Effector CD8-positive, alpha-beta T cell (primary cell): ENCODE measurements around the gene TOR1B.
"Not testable (repeated sequence)": the region's sequence is repeated elsewhere in the genome, so short reads cannot be mapped to it uniquely, and the experiment has no call there.

Experiments
- DNase-seq: peaks from one replicate; lab custom pipeline; 2025; lab: John Stamatoyannopoulos, UW
- total RNA-seq, 4 experiments: gene quantifications; one replicate each; lab custom pipeline; 2026; lab: John Stamatoyannopoulos, UW

The TOR1B gene, protein sequence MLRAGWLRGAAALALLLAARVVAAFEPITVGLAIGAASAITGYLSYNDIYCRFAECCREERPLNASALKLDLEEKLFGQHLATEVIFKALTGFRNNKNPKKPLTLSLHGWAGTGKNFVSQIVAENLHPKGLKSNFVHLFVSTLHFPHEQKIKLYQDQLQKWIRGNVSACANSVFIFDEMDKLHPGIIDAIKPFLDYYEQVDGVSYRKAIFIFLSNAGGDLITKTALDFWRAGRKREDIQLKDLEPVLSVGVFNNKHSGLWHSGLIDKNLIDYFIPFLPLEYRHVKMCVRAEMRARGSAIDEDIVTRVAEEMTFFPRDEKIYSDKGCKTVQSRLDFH
- total RNA-seq, result 36.0 to 48.2 (median 39.0) reads per million in 4 experiments

DNA sequence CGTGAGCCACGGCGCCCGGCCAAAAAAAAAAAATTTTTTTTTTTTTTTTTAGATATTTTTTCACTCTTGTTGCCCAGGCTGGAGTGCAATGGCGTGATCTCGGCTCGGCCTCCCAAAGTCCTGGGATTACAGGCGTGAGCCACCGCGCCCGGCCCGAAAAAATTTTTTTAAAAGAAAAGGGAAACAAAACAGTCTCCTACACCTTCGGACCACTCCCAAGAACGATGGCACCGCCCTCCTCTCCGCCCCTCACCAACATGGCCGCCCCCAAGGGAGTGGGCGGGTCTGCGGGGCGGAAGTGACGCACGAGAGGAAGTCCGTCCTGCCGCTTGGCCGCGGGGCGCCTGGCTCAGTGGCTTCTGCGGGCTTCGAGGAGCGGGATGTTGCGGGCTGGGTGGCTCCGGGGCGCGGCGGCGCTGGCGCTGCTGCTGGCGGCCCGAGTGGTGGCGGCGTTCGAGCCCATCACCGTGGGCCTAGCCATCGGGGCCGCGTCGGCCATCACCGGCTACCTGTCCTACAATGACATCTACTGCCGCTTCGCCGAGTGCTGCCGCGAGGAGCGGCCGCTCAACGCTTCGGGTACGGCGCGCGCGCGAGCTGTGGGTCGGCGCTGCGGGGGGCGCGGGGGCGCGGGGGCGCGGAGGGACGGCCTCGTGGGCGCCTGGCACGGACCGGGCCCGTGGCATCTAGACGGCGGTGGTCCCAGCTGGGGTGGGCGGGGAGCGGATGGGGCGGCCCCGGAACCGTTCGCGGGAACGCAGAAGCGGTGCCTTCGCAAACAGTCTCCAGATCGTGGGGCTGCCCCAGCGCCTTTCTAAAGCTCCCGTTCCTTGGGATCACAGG lies at the start of gene TOR1B:
Gene TOR1B, plus strand, starts transcription at position 352 of the 843 bp plus-strand sequence. Its CDS starts 29 bp downstream, at position 381.
- peak; percentile 93 for DNase-seq

- DNase-seq, result no peak
Observed at GRCh38 chr9:129755151-129755550, 47.8 kb upstream of the TOR1B start.

DNA sequence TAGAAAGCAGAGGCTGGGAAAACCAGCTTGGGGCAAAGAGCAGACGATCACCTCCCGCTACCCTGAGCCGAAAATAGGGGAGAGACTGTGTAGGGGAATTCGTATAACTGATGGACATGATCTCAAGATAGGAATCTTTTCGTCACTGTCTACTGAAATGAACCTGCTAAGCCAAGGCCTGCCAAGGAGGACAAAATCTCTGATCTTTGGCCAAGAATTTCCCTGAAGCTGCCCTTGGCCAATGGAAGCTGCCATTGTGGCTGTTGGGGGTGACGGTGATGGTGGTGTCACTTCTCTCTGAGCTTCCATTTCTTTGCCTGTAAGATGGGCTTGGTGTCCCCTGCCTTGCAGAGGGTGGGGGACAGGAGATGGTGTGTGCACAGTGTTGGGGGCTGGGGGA lies 46.8 kb upstream of the TOR1B start:
- DNase-seq, result no peak

DNA sequence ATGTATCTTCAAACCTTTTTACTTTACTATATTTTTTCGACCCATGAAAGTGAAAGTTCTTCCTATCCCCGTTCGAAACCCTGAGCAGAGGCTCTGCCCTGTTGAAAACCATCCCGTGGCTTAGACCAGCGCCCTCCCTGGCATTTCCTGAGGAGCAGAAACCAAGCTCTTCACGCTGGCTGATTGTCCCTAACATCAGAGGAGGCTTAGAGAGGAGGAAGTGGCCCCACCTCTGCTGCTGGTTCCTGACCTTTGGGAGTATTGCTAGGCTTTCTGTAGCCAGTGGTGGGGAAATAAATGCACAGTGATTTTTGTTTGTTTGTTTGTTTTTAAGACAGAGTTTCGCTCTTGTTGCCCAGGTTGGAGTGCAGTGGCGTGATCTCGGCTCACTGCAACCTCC lies 45.9 kb upstream of the TOR1B start:
- DNase-seq, result no peak

GRCh38 chr9:129759319-129759718 lies 43.7 kb upstream of the TOR1B start:
- no peak for DNase-seq

GRCh38 chr9:129759804-129760502 lies 43.0 kb upstream of the TOR1B start:
- DNase-seq, result no peak

DNA sequence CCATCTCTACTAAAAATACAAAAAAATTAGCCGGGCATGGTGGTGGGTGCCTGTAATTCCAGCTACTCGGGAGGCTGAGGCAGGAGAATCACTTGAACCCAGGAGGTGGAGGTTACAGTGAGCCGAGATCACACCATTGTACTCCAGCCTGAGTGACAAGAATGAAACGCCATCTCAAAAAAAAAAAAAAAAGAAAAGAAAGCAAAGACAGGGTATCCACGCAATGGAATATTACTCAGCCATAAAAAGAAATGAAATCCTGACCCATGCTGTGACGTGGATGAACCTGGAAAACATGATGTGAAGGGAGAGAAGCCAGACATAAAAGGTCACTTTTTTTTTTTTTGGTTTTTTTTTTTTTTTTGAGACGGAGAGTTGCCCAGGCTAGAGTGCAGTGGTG lies 42.2 kb upstream of the TOR1B start:
- DNase-seq, result not testable (repeated sequence)

DNA sequence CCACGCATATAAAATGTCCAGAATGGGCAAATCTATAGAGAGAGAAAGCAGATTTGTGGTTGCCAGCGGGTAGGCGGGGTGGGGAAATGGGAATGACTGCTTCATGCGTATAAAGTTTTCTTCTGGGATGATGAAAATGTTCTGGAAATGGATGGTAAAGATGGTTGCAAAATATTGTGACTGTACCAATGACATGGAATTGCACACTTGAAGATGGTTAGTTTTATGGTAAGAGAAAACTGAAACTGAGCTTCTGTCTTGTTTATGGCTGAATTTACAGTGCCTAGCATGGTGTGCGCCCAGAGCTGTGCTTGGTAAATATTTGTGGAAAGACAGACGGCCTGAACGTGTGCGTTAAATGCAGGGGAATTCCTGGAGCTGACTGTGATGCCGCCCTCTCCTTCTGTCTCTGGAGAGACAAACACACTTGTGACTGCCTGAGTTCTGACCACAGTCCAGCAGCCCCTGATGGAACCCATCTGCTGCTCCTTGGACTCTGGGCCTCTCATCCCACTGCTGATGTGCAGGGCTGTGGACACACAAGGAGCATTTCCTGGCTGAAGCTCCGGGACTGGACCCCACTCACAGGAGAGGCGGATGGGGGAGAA lies 41.6 kb upstream of the TOR1B start:
- no peak for DNase-seq

GRCh38 chr9:129761901-129762369 lies 41.0 kb upstream of the TOR1B start:
- DNase-seq, result no peak

DNA sequence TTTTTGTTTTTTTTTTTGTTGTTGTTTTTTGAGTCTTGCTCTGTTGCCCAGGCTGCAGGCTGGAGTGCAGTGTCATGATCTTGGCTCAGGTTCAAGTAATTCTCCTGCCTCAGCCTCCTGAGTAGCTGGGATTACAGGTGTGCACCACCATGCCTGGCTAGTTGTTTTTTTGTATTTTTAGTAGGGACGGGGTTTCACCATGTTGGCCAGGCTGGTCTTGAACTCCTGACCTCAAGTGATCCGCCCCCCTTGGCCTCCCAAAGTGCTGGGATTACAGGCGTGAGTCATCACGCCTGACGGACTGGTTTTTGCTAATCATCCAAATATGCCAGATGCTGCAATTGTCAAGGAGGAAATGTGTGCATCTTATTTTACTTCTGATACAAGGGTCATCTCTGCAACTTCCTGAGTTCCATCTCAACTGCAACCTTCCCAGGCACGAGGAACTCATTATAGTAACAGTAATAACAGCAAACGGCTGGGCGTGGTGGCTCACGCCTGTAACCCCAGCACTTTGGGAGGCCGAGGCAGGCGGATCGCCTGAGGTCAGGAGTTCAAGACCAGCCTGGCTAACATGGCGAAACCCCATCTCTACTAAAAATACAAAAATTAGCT lies 40.5 kb upstream of the TOR1B start:
- DNase-seq, result not testable (repeated sequence)

DNA sequence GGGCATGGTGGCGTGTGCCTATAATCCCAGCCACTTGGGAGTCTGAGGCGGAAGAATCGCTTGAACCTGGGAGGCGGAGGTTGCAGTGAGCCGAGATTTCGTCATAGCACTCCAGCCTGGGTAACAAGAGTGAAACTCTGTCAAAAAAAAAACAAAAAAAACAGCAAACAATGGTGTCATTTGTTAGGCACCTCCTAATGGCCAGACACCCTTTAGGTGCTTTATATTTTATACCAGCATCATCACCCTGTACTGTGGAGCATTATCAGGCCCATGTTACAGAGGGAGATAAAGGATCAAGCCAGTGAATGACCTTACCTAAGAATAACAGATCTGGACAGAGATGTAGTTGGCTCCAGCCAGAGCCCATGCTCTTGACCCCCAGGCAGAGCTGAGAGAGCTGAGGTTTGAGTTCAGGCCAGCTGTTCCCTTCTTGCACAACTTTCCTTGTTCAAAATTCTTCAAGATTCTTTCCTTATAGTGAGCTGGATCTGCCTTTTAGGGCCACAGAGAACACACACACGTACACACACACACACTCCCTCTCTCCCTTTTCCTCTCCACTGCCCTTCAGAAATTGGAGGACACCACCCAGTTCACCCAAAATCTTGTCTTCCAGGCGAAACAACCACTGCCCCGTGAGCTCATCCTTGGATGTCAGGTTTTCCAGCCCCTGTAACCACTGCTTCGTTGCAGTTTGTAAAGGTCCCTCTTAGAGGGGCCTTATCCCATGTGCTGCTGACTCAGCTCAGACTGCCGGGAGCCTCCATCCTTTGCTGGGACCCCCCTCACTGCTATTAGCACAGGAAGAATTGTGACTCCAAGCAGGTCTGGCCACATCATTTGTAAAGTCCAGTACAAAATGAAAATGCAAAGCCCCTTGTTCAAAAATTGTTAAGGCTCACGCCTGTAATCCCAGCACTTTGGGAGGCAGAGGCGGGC lies 39.7 kb upstream of the TOR1B start:
- DNase-seq, result no peak

- DNase-seq, result no peak
Observed at GRCh38 chr9:129765764-129766317, 37.1 kb upstream of the TOR1B start.

- DNase-seq, result no peak
Observed at GRCh38 chr9:129768486-129768885, 34.5 kb upstream of the TOR1B start.

GRCh38 chr9:129769669-129770068 lies 33.3 kb upstream of the TOR1B start:
- no peak for DNase-seq

GRCh38 chr9:129770741-129771140 lies 32.2 kb upstream of the TOR1B start:
- DNase-seq, result no peak

DNA sequence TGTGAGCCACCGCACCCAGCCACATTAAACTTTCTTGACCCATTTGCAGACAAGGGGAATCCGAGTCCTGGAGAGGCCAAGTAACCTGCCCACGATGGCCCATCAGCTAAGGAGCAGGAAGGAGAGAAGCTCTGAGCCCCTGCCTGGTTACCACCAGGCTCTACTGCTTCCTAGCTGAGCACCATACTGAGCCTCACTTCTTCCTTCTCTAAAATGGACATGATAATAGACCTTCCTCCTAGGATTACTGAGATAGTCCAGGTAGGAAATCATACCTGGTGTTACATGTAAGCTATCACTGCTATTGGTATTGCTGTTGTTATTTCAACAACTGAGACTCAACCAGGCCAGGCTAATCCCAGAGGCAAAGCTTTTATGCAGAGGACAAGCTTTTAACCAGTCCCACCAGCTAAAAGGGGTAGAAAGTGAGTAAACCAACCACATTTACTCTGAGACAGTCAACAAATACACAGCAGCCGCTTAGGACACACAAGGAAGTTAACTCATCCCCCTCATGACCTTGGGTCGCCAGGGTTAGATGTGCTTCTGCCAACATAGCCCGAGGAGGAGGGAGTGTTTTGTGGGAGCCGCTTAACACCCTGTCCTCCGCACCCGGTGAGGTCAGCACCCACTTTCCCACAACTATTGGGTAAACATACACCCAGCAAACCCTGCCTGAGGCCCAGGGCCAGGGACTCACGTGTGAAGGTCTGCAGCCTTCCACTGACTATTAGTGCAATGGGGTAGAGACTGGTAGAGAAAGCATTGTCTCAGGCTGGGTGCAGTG lies 29.5 kb upstream of the TOR1B start:
- DNase-seq, result no peak

- DNase-seq, result no peak
Observed at GRCh38 chr9:129774791-129775447, 28.1 kb upstream of the TOR1B start.

DNA sequence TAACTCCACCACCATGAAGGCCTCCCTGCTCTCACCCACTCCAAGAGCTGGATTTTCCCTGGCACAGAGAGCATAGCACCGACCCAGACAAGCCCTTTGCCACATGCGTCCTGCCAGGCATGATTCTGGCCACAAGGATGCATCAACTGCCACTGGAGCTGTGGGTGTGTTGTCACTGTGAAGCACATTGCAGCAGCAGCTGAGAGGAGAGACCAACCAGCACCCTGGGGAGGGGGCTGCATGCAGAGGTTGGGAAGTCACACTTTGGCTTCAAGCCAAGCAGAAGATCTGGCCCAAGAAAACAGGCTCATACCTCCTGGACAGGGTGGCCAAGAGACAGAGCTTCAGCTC lies 27.6 kb upstream of the TOR1B start:
- DNase-seq, result no peak

- not testable (repeated sequence) for DNase-seq
Observed at GRCh38 chr9:129776096-129776495, 26.9 kb upstream of the TOR1B start.
